Ishikawa (cell line): ENCODE measurements around the gene SMCO4.

ENCODE experiments used
- CEBPB ChIP-seq: IDR thresholded peaks from 2 replicates; pipeline ENCODE4 v1.6.1; 2012
- CREB1 ChIP-seq: IDR thresholded peaks from 2 replicates; pipeline ENCODE4 v1.6.1; 2012; ENCODE audit warnings: low read depth
- EGR1 ChIP-seq: IDR thresholded peaks from 2 replicates; pipeline ENCODE4 v1.6.1; 2012
- EP300 ChIP-seq: IDR thresholded peaks from 2 replicates; pipeline ENCODE4 v1.6.1; 2012; ENCODE audit warnings: borderline replicate concordance
- FOXM1 ChIP-seq: IDR thresholded peaks from 2 replicates; pipeline ENCODE4 v1.6.1; 2012; ENCODE audit warnings: low read depth, borderline replicate concordance
- NFIC ChIP-seq: IDR thresholded peaks from 2 replicates; pipeline ENCODE4 v1.6.1; 2012
- RAD21 ChIP-seq: IDR thresholded peaks from 2 replicates; pipeline ENCODE4 v1.6.1; 2012; ENCODE audit warnings: low read depth
- REST ChIP-seq: IDR thresholded peaks from 2 replicates; pipeline ENCODE4 v1.6.1; 2012; ENCODE audit warnings: low read depth, mild to moderate bottlenecking
- TAF1 ChIP-seq: IDR thresholded peaks from 2 replicates; pipeline ENCODE4 v1.6.1; 2012; ENCODE audit warnings: low read depth, mild to moderate bottlenecking
- TCF12 ChIP-seq: IDR thresholded peaks from 2 replicates; pipeline ENCODE4 v1.6.1; 2012; ENCODE audit warnings: low read depth
- TEAD4 ChIP-seq: IDR thresholded peaks from 2 replicates; pipeline ENCODE4 v1.6.1; 2012
- YY1 ChIP-seq: IDR thresholded peaks from 2 replicates; pipeline ENCODE4 v1.6.1; 2012; ENCODE audit warnings: low read depth
- ZBTB7A ChIP-seq: IDR thresholded peaks from 2 replicates; pipeline ENCODE4 v1.6.1; 2012; ENCODE audit warnings: low read depth
- TF ChIP-seq, protein P1 (sequence below): IDR thresholded peaks from 2 replicates; pipeline ENCODE4 v1.6.1; 2012
- TF ChIP-seq, protein P2 (sequence below): IDR thresholded peaks from 2 replicates; pipeline ENCODE4 v1.6.1; 2012

The SMCO4 gene

DNA sequence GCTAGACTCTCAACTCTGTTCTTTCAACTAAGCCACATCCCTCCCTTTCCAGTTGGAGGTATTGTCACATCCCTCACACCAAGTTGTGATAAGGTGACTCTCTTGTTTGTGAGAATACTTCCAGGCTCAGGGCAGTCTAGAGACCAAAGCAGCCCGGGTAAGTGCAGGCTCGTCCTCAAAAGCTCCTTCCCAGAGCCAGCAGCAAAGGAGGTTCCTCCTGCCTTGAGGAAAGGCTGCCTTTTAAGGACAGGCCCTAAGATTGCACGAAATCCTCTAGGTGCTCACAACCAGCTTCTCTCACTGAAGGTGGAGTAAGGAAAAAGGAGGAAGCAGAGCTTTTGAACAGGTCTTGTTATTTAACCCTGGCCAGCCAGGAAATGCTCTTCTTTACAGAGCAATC, 53.4 kb downstream of the SMCO4 start:
- no peak for TF ChIP-seq TEAD4
- TF ChIP-seq EGR1: no peak
- TF ChIP-seq FOXM1: no peak
- TF ChIP-seq, protein P1, sequence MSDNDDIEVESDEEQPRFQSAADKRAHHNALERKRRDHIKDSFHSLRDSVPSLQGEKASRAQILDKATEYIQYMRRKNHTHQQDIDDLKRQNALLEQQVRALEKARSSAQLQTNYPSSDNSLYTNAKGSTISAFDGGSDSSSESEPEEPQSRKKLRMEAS: no peak
- TF ChIP-seq TCF12: no peak
- no peak for TF ChIP-seq REST
- TF ChIP-seq, protein P2, sequence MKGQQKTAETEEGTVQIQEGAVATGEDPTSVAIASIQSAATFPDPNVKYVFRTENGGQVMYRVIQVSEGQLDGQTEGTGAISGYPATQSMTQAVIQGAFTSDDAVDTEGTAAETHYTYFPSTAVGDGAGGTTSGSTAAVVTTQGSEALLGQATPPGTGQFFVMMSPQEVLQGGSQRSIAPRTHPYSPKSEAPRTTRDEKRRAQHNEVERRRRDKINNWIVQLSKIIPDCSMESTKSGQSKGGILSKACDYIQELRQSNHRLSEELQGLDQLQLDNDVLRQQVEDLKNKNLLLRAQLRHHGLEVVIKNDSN: no peak
- TF ChIP-seq TAF1: no peak
- TF ChIP-seq ZBTB7A: no peak
- TF ChIP-seq YY1: no peak
- no peak for TF ChIP-seq CREB1
- no peak for TF ChIP-seq RAD21

DNA sequence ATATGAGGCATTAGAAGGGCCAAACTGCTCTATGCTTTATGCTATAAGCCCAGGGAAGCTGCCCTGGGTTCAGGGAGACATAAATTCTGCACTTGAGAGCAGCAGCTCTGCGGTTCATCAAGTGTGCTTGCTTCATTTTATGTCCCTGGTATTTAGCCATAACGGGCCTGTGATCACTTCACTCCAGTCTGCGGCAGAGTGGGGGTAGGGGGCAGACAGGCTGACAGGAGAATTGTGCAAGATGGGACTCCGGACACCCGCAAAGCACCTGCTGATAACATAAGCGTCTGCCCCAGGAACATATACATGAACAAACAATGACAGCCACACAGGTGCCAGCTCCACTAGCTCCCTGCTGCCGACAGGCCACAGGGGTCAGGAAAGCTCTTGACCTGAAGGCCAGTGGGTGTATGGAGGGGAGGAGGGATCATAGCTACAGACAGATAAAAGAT, 56.1 kb downstream of the SMCO4 start:
- TF ChIP-seq NFIC (no peak), ZBTB7A (no peak), TEAD4 (no peak), TCF12 (no peak), RAD21 (no peak), YY1 (no peak), EGR1 (no peak), EP300 (no peak), CEBPB (no peak), TAF1 (no peak), CREB1 (no peak)
- TF ChIP-seq, protein P2: no peak
- TF ChIP-seq, protein P1: no peak

DNA sequence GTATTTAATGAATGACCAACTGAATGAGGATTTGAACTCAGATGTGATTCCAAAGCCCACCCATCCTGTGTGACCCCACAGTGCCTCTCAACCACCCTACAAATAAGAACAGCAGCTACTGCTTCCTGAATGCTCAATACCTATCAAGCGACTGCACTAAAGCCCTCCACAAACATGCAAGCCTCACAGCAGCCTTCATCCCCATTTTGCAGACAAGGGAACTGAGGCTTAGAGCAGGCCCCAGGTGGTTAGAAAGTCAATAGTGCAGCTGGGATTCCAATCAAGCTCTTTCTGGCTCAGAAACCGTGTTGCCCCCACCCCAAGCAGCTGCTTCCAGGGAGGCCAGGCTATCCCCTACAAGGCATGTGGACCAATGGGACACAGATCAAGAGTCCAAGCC, 57.2 kb downstream of the SMCO4 start:
- TF ChIP-seq TEAD4: no peak

- TF ChIP-seq, protein P2: no peak
- TF ChIP-seq FOXM1: no peak
- no peak for TF ChIP-seq TEAD4
- no peak for TF ChIP-seq CREB1
- TF ChIP-seq TCF12: no peak
Measured at GRCh38 chr11:93484716-93485115, 58.5 kb downstream of the SMCO4 start.

DNA sequence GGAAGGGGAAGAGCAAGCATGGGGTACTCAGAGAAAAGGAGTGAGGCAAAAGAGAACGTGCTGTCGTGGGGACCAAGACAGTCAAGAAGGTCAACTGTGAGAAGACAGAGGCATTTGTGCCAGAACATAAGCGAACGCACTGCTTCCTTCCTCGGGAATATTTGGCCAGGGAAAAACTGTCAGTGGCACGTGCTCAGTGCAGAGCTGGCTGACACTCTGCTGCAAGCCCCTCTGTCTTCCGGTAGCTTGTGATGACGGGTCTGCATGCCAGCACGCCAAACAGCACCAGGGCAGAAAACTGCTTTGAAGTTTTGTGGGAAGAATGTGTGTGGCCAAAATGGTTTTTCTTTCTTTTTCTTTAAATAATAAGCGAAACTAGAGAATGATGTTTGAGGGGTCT, 60.6 kb downstream of the SMCO4 start:
- TF ChIP-seq TCF12 (no peak), FOXM1 (no peak), TAF1 (no peak), NFIC (no peak), CEBPB (no peak), EP300 (no peak)

GRCh38 chr11:93481696-93482095, 61.5 kb downstream of the SMCO4 start:
- peak; percentile 2; the same call in 1 of the 2 replicates for TF ChIP-seq RAD21
- TF ChIP-seq, protein P1: no peak

- TF ChIP-seq TAF1 (no peak), REST (no peak), CREB1 (no peak), TCF12 (no peak), RAD21 (no peak)
- TF ChIP-seq, protein P2: no peak
Measured at GRCh38 chr11:93481279-93481678, 61.9 kb downstream of the SMCO4 start.
